NCI-H128 (cell line): ENCODE data around the gene DDA1.
A peak's percentile ranks its signal among the peaks of the same experiment; 100 is the strongest.

Source experiments
- DNase-seq: peaks from one replicate; lab custom pipeline; 2025; ENCODE audit not compliant: unreplicated experiment; lab: John Stamatoyannopoulos, UW

The DDA1 gene

GRCh38 chr19:17328517-17329365, 19.4 kb downstream of the DDA1 start:
- DNase-seq, result no peak

DNA sequence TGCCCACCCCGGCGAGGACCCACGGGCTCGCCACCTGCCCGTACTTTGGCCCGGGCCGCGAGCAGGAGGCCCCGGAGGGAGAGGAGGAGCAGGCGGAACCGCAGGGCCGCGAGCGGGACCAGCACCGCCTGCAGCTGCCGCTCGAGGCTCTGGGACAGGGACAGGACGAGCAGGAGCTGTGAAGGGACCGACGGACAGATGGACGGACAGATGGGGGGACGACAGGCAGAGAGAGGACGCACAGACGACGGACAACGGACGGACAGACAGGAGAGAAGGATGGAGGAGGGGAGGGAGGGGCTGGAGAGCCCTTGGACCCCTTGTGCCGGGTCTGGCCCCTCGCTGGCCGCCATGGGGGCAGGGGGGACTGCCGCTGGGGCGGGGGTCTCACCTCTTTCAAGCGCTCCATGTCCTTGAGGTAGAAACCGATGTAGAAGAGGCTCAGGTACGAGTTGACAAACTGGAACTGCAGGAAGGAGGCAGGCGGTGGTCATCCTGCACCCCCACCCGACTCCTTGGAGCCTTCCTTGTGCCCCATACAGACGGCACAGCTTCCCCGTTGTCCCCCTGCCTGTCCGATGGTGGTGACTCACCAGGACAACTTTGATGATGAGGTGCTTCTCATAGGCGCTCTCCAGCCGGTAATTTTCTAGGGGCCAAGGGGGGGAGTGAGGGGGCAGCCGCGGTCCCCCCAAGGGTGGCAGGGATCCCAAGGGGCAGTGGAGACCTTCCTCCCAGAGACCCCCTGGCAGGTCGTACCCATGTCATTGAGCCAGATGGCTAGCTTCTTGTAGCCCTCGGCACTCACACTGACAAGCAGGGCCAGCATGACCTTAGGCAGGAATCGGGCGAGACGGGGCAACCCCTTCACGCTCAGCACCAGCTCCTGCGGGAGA, 20.3 kb downstream of the DDA1 start:
- no peak for DNase-seq

GRCh38 chr19:17330262-17331044, 21.1 kb downstream of the DDA1 start:
- DNase-seq, result no peak

DNA sequence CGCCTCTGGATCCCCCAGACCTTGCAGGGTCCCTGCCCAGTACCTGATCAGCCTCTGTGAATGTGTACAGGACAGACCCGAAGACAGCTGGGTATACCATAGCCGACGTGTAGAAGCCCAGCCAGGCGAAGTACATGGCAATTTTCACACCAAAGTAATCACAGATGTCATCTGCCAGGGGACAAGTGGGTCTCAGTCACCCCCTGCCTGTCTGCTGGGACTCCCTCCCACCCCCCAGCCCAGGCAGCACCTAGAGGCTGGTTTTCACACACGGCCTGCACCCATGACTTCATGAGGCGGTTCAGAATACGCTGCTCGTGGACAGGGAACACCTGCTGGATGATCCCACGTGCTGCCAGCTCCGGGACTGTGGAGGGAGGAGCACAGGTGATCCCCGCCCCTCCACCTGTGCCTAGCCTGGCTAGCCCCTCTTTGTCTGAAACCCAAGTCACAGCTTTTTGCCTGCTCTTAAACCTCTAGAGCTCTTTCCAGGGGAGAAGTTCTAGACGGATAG, 21.7 kb downstream of the DDA1 start:
- DNase-seq, result no peak

GRCh38 chr19:17332360-17332676, 23.0 kb downstream of the DDA1 start:
- DNase-seq, result no peak

GRCh38 chr19:17332677-17333581, 23.6 kb downstream of the DDA1 start:
- DNase-seq, result no peak

DNA sequence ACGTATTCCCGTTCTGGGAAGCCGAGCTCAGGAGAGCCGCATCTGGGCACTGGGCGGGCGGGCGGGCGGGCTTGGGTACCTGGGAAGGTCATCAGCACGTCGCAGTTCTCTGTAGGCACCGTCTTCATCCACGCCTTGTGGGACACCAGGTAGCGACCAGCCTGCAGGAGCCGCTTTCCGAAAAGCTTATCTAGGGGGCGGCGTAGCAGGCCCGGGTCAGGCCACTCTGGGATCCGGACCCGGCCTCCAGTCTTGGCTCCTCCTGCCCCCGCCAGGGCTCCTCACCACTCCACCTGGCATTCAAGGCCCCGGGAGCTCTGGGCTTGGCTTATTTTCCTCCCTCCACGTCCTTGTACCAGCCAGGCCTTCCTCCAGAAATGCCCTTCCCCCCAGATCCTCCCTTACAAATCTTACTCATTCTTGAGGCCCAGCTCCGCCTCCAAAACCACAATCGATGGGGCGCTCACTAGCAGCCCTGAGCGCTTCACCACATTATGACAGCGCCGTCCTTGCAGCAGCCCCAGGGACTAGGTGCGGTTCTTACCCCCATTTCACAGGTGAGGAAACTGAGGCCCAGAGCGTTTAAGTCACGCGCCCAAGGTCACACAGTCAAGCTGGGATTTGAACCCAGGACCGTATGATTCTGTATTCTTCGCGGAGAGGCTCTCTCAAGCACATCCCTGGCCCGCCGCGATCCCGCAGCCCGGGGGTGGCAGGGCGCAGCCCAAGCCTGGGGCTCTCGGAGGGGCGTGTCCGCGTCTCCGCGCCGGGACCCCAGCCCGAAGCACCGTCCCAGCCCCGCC, 24.4 kb downstream of the DDA1 start:
- DNase-seq, result no peak

- peak; percentile 94 for DNase-seq
Observed at GRCh38 chr19:17334414-17335409, 25.3 kb downstream of the DDA1 start, which contains the start of gene ANO8. Gene ANO8 (minus strand): TSS chr19:17334855. CDS start chr19:17334670, 185 bp downstream.

DNA sequence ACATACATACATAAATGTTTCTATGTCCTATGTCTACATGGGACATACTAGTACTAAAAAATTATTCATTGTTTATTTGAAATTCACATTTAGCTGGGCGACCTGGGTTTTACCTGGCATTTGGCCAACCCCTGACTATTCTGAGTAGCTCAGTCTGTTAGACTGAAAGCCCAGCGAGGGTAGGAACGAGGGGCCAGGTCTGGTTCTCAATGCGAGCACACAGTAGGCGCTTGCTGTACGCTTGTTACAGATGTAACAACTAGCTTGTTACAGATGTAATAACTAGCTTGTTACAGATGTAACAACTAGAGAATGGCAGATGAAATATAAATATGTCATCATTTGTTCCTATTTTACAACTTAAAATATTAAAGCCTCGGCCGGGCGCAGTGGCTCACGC, 26.2 kb downstream of the DDA1 start:
- DNase-seq, result no peak

DNA sequence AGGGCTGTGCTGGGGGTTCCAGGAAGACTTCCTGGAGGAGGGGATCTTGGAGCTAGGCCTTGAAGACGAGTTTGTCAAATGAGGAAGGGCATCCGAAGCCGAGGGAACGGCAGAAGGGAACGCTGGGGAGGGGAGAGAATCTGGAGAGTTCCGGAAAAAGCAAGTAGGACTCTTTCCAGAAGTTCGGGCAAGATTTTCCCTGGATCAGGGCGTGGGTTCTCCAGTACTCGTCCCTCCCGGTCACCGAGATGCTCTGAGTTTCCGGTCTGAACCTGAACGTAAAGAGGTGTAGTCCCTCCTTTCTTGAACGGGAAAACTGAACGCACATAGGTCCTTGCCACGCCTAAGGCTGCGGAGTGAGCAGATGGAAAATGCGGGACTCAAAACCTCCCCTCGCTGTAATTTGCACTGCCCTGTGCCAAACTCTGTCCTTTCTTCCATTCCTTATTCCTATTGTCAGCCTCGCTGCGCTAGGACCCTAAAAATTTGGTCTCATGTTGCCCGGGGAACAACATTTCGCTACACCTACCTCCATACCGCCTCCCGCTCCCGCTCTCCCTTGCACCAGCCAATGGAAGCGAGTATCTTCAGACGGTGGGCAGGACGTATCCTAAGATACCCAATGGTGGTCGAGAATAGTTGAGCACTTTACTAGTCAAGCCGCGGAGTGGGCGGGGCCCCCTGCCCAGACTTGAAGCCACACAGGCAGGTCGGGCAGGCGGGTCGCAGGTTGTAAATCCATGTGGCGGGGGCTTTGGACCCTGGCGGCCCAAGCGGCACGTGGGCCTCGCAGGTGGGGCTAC, 27.7 kb downstream of the DDA1 start, which contains the start of gene GTPBP3:
TSS of gene GTPBP3 (plus strand) at position 682 of the 803 bp plus-strand sequence. CDS start at position 741, 59 bp downstream.
- DNase-seq, result peak; percentile 98

DNA sequence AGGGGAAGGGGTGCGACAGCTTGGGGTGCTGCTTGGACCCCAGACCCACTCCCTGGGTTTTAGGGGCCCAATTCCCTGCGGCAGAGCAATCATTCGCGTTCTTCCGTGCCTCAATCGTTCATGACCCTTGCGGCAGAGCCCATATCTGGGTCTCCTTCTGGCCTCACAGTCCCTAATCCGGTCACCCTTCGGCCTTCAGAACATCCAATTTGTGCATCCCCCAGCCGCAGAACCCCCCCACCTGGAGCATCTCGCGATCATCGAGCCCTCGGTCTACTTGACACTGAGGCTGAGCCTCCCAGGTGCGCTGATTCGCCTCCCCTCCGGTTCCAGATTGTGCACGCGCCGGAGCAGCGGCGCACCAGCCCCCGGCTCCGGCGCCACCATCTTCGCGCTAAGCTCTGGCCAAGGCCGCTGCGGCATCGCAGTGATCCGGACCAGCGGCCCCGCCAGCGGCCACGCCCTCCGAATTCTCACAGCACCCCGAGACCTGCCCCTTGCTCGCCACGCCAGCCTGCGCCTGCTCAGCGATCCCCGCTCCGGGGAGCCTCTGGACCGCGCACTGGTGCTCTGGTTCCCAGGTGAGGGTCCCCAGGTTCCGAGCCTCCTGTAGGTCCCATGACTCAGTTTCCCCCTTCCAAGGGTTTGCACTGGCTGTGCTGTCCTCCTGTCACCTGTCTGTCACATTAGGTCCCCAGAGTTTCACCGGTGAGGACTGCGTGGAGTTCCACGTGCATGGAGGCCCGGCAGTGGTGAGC, 28.5 kb downstream of the DDA1 start:
- no peak for DNase-seq

- DNase-seq, result no peak
Observed at GRCh38 chr19:17338433-17339078, 29.2 kb downstream of the DDA1 start.

- DNase-seq, result no peak
Observed at GRCh38 chr19:17339088-17339741, 29.9 kb downstream of the DDA1 start.

- DNase-seq, result no peak
Observed at GRCh38 chr19:17340302-17340870, 31.0 kb downstream of the DDA1 start.

GRCh38 chr19:17340871-17341357, 31.6 kb downstream of the DDA1 start:
- DNase-seq, result no peak
